SU-DHL-6 (cell line): ENCODE results near the gene MTX3.

ENCODE experiments used
- CTCF ChIP-seq: fragments of 200-600 bp; sonication (generic); IDR thresholded peaks from one replicate; pipeline ENCODE4 v1.5.1; 2017; ENCODE audit warnings: antibody characterized with exemption, mild to moderate bottlenecking, low read length, moderate library complexity; ENCODE audit not compliant: insufficient read depth, poor library complexity, severe bottlenecking
- EZH2phosphoT487 ChIP-seq: fragments of 200-600 bp; sonication (generic), shearing (Covaris generic); conservative IDR thresholded peaks from 2 replicates; pipeline ENCODE4 v1.6.1; 2018; ENCODE audit warnings: mild to moderate bottlenecking, antibody characterized with exemption, low read length, moderate library complexity, mixed read lengths

DNA sequence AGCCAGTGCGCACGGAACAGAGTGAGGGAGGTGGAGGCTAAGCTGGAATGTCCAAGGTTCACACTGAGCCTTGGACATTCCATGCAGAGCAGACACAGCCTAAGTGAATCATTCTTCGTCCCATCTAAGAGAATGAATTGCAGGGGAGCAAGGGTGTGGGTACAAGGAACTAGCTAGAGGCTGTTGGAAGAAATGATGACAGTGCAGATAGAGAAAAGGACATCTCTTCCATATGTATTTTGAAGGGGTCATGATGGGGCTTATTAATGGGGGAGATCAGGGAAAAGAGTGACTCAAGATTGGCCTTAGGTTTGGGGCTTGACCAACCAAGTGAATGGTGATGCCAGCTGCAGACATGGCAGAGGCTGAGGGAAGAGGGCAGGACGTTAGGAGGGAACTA lies 59.2 kb downstream of the MTX3 start:
- TF ChIP-seq CTCF = no peak
- TF ChIP-seq EZH2phosphoT487 = no peak
